ENCODE results near the gene MDFIC2.

DNA sequence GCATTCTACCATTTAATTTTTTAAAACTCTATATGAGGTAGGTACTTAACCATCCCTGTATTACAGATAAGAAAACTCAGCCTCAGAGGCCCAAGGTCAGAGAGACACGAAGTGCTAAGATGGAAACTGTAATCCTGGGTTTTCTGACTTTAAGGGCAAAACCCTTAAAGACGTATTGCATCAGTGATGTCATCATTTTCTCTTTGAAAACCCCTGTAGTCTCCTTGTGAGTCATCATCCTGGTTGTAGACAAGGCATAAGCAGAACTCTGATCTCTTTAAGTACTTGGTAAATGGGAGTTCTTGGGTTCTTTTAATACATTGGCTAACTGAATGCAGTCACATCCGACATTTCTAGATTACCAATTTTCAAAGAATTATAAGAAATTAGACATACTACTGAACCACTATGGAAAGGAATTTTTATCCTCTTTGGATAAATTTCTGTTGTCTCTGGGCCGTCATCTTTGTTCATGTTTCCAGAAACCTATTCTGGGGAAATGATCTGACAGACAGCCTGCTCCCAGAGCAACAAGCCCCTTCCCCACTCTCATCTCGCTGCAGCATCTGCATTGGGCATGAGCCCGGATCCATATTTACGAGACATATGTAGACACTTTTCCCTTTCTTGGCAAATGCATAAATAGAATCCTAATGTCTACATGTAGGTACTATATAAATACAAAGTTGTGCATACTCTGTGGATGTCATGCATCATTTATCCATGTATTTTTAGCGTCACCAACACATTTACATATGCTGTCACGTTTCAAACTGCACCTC is 48.7 kb upstream of the MDFIC2 start:
- TF ChIP-seq NFIC (IDR thresholded peaks at IDR 0.05; ENCODE audit: low read length) (no peak), ZNF18 (CRISPR knock-in tag; IDR thresholded peaks at IDR 0.05; ENCODE audit: insufficient replicate concordance) (no peak), POLR2A (IDR thresholded peaks at IDR 0.05; ENCODE audit: insufficient read depth in 1 of 2, low read depth in 2 of 2, low read length in 2 of 2) (no peak), XBP1 (CRISPR knock-in tag; IDR thresholded peaks at IDR 0.05) (no peak), POLR2AphosphoS2 (IDR thresholded peaks at IDR 0.05; ENCODE audit: low read depth, low read length) (no peak)
- TF ChIP-seq, protein P1, sequence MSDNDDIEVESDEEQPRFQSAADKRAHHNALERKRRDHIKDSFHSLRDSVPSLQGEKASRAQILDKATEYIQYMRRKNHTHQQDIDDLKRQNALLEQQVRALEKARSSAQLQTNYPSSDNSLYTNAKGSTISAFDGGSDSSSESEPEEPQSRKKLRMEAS (IDR thresholded peaks at IDR 0.05) = no peak
